Measurements from ENCODE around the gene RAB3D.

- TF ChIP-seq TOX (CRISPR knock-in tag; IDR thresholded peaks at IDR 0.05; ENCODE audit: borderline replicate concordance) (no peak), CREB5 (CRISPR knock-in tag; IDR thresholded peaks at IDR 0.05; ENCODE audit: low read depth) (no peak), ZFP30 (CRISPR knock-in tag; IDR thresholded peaks at IDR 0.05) (no peak), PATZ1 (CRISPR knock-in tag; IDR thresholded peaks at IDR 0.05; ENCODE audit: borderline replicate concordance) (no peak), RARB (CRISPR knock-in tag; IDR thresholded peaks at IDR 0.05) (no peak), ISL1 (CRISPR knock-in tag; IDR thresholded peaks at IDR 0.05) (no peak), ESRRG (CRISPR knock-in tag; IDR thresholded peaks at IDR 0.05) (no peak), ZNF70 (CRISPR knock-in tag; IDR thresholded peaks at IDR 0.05) (no peak), ARNTL (CRISPR knock-in tag; IDR thresholded peaks at IDR 0.05; ENCODE audit: borderline replicate concordance, low read depth) (no peak), TSHZ2 (CRISPR knock-in tag; IDR thresholded peaks at IDR 0.05) (no peak), ZNF565 (CRISPR knock-in tag; conservative IDR thresholded peaks at IDR 0.05; ENCODE audit: low read depth) (no peak), PPARA (CRISPR knock-in tag; IDR thresholded peaks at IDR 0.05; ENCODE audit: borderline replicate concordance) (no peak)
Measured at GRCh38 chr19:11273296-11273695, 66.2 kb downstream of the RAB3D start.
